Activated naive CD8-positive, alpha-beta T cell treated with anti-CD3 and anti-CD28 coated beads, Interleukin-2, amount 50 U/mL, for 16 hours (primary cell): ENCODE results near the gene CSRP1.
"Not testable (repeated sequence)": the region's sequence is repeated elsewhere in the genome, so short reads cannot be mapped to it uniquely, and the experiment has no call there.

Source experiments
- DNase-seq: peaks from one replicate; pipeline ENCODE4 v3.0.0-alpha.2; 2020; ENCODE audit warnings: low read depth, low spot score

Gene CSRP1

DNA sequence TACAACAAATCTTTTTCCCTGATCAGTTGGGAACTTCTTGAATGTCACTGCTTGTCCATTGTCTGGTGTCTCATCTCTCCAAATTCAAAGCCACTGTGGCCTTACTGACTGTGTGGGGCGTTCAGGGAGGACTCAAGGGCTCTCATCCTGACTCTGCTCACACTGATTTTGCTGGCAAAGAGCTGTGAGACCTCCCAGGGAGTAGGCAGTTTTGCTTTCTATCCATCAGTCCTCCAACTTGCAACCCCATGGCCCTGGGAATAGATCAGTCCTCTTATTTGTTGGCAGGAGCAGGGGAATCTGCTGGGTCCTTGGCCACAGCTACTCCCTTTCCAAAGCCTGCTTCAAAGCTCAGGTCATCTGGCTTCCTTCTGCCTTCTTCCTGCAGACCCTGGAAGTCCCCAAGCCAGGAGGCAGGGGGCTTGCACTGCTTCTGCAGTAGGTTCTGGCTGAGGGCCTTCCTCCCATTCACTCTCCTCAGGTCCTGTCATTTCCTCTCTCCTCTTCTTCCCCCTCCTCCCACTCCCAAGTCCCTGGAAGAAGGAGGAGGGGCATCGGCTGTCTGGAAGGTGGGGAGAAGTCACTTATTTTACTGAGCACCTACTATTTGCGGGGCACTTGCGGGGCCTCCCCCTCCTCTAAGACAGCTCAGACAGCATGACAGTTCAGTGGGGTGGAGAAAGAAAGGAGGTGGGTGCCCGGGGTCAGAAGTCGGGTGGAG lies 31.1 kb upstream of the CSRP1 start:
- no peak for DNase-seq

DNA sequence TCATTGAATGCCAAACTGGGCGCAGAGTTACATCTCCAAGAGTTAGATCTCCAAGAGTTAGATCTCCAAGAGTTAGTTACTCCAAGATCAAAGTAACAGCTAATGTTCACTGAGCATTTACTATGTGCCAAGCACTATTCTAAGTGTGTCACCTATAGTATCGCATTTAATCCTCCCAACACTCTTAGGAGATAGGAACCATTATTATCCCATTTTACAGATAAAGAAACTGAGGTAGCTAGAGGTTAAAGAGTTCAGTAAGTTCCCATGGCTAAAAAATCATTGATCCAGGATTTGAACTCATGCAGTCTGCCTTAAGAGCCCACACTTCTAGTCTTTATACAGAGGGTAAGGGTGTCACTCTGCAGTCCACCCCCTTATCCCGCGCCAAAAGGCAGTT lies 30.5 kb upstream of the CSRP1 start:
- no peak for DNase-seq

DNA sequence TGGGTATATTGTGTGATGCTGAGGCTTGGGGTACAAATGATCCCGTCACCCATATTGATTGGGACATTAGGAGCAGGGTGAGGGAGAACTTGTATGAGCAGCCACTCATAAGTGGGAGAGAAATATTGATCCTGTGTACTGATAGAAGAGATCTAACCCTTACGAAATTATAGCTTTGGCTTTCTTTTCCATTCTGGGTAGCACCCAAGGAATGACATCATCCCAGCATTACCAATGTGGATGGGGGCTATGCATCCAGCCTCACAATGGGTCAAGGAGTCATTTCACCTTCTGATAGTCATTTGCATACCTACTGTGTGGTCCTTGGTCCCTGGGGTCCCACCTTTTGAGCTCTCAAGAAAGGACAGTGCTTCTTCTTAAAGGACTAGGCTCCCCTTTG lies 30.1 kb upstream of the CSRP1 start:
- DNase-seq = no peak

DNA sequence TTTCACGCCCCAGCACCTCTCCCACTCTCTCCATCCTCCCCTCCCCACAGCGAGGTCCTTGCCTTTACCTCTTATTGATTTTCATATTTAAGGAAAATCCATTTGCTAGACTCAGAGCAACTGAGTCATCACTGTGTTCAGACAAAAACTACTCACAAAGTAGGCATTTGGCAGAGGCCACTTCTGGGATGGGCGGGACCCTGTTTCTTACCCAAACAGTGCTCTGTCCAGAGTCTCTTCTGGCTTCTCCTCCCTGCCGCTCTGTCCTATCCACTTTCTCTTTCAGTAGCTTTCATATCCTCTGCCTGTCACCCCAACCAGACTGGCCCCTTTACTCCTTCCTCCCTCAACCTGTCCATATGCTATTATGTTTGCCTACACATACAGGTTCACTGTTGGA lies 29.6 kb upstream of the CSRP1 start:
- DNase-seq = no peak

DNA sequence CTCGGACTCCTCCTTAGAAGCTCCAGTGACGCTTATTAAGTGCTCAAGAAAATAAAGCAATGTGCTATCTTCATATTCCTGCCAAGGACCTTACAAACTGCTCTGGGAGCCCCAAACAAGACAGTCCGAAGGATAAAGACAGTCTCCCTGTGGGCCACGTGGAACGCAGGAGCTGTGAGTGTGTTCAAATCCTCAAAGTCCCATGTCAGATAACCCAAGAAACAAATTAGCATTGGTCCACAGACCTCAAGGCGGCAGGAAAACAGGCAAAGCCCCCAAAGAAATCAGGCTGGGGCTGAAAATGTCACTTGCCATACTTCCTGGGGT lies 29.0 kb upstream of the CSRP1 start:
- no peak for DNase-seq

DNA sequence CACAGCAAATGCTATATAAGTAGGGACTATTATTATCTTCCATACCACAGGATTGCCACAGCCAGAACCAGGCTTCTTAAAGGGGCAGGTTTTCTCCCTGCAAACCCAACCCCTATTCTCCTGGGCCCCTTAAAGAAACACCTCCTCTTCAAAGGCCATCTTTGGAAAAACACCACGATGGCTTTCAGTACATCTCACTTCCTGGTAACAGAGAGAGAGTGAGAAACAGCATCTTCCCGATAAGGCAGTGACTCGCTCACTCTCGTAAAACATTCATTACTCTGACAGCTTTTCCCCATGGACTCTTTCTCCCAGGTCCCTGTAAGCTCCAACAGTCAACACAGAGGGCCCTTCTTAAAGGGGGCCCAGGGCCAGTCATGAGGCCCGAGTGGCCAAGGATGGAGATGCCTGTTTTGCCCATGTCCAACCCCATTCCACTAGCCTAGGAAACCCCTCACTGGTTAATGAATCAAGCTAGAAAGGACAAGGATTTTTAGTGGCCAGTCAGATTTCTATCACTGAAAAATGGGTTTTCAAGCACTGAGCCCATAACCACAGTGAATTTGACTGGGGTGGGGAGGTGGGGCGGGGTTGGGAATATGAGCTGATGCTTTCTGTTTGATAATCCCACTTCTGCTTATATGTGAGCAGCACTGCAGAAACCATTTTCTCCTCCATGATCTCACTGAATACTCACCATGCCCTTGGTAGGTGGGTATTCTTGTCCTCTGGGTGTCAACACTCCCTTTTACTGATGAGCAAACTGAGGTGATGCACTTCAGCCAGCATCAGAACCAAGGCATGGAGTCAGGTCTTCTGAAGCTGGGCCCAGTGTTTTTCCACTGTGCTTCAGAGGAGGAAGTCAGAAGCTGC lies 28.4 kb upstream of the CSRP1 start:
- no peak for DNase-seq

DNA sequence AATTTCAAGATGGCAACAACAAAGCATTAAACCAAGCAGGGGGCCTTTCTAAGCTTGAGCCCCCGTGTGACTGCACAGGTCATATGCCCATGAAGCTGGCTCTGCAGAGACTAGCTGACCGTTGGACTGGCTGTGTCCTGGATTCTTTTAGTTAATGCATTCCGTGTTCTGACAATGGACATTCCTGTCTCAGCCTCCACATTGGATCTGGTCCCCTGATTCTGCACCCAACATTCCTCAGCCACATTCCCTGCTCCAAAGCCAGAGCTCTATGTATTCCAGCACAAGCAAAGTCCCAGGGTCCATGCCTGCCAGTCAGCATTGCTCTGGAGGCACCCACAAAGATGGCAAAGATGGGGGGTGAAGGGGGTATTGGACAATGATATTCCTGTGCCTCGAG lies 26.9 kb upstream of the CSRP1 start:
- DNase-seq = no peak

DNA sequence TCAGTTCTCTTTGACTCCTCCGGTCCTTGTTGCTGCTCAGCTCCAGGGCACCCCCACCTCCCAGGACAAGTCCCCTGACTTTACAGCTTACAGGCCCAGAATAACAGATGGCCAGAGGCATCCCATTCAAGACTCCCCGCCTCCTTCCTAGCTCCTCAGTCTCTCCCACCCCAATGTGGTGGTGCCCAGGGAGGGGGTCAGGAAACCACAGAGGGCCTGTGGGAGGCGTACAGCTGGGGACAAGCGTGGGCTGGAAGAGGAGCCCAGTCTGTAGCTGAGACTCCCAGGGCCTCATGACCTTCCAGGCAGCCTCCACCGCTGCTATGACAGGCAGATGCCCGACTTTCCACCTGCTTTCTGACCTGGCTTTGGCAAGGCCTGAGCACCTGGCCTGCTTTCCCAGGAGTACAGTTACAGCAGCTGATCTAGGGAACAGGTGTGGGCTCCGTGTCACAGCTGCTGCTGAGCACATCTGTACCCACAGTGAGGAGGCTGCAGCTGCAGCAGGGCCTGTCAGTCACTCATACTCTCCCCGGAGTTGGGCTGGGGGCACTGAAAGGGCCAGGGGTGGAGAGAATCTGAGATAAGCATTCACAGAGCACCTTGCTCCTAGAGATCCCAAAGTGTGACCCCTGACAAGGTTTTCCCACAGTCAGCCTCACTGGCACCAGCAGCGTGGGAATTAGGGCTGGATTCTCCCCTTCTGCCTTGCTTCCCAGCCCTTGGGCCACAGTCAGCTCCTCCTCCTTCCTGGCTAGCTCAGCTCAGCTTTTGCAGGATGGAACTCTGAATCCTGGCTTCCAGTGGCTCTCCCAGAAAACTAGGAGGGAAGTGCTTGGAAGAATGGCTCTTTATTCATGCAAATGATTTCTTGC lies 24.9 kb upstream of the CSRP1 start:
- DNase-seq = no peak

DNA sequence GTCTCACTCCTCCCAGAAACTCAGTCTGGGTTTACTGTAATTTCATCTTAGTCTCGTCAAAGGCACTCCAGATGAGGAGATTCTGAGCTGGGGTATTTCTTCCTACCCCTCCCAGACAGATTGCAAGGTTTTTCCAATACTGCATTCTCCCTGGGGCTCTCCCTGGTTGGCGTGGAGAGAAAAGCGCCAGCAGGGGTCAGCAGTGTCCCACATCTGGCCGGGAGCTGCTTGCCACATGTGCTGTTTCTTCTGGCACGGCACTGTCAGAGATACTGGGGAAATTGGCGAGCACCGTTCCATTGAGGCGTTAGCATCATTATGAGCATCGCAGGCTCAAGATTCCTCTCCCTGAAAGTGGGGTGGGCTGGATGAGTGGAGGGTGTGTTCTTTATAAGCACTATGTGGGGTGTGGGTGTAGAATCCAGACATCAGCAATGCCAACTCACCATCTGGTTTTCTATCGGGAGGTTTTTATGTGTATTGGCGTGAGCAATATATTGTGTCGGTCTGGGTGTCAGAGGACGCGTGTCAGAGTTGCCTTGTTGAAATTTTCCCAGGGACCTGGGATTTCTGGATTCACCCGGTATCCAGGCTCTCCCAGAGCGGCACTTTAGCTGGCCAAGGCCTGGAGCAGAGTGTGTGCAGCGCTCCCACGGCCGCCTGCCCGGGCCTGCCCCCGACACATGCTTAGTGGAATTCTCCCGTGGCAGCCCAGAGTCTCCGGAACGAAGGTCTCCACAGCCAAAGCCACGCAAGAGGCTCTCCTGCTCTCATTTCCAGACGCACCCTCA lies 24.0 kb upstream of the CSRP1 start:
- no peak for DNase-seq

DNA sequence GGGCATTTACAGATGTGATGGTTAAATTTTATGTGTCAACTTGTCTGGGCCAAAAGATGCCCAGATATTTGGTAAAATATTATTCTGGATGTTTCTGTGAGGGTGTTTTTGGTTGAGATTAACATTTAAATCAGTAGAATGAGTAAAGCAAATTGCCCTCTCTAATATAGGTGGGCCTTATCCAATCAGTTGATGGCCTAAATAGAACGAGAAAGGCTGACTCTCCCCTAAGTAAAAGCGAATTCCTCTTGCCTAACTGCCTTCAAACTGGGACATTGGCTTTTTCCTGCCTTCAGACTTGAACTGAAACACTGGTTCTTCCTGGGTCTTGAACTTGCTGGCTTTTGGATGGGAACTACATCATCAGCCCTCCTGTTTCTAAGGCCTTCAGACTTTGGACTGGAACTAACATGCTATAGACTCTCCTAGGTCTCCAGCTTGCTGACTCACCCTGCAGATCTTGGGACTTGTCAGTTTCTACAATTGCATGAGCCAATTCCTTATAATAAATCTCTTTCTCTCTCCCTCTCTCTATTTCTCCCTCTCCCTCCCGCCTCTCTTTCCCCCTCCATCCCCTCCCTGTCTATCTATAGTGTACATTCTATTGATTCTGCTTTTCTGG lies 21.8 kb upstream of the CSRP1 start:
- no peak for DNase-seq

DNA sequence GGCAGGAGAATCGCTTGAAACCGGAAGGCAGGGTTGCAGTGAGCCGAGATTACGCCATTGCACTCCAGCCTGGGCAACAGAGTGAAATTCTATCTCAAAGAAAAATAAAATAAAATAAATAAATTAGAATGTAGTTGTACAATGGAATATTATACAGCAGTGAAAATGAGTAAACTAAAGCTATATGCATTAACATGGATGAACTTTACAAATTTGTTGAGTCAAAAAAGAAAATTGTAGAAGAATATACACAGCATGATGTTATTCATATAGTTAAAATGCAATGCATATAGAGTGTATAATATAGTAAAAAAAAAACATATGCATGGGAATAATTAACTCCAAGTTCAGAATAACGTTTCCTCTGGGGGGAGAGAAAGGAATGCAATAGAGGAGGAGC lies 21.0 kb upstream of the CSRP1 start:
- DNase-seq = no peak

DNA sequence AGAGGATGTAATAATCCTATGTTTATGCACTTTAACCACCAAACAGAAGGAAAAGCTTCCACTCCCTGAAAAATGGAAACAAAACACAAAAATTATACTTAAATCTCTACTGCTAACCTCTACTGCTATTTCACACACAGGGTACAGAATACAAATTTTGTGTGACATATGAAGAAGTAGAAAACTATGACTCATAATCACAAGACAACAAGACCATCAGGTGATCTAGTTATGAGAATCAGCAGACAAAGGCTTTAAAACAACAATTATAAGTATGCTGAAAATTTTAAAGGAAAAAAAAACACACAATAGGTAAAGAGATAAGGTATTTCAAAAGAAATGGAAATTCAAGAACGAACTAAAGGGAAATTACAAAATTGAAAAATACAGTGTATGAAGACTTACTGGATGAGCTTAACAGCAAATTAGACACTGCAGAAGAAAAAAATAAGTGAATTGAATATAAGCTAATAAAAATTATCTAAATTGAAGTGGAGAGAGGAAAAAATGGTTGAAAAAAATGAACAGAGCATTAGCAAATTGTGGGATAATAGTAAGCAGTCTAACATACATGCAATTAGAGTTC lies 18.4 kb upstream of the CSRP1 start:
- DNase-seq = no peak

DNA sequence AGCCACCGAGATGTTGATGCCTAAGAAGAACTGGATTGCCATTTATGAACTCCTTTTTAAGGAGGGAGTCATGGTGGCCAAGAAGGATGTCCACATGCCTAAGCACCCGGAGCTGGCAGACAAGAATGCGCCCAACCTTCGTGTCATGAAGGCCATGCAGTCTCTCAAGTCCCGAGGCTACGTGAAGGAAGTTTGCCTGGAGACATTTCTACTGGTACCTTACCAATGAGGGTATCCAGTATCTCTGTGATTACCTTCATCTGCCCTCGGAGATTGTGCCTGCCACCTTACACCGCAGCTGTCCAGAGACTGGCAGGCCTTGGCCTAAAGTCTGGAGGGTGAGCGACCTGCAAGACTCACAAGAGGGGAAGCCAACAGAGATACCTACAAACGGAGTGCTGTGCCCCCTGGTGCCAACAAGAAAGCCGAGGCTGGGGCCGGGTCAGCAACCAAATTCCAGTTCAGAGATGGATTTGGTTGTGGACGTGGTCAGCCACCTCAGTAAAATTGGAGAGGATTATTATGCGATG lies 13.2 kb upstream of the CSRP1 start:
- not testable (repeated sequence) for DNase-seq

DNA sequence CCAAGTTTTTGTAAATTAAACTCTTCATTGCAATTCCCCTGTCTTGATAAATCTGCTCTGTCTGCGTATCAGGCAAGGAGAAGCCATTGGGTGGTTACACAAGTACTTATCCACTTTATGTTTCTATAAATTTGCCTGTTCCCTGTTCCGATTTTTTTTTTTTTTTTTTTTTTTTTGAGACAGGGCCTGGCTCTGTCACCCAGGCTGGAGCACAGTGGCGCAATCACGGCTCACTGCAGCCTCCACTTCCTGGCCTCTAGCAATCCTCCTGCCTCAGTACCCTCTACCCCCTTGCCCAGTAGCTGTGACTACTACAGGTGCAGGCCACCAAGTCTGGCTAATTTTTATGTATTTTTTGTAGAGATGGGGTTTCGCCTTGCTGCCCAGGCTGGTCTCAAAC lies 11.1 kb upstream of the CSRP1 start:
- DNase-seq = no peak

DNA sequence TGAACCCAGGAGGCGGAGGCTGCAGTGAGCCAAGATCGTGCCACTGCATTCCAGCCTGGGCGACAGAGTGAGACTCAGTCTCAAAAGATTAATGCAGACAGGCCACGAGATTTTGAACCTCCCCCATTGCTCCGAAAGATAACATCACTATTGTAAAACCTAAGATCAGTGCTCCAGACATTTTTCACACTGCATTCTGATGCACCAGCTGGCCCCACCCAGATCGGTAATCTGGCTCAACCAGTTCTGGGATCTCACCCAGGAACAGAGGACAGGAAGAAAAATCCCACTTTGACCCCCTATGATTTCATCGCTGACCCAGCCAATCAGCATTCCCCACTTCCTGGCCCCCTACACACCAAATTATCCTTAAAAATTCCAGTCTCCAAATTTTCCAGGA lies 10.7 kb upstream of the CSRP1 start:
- no peak for DNase-seq

DNA sequence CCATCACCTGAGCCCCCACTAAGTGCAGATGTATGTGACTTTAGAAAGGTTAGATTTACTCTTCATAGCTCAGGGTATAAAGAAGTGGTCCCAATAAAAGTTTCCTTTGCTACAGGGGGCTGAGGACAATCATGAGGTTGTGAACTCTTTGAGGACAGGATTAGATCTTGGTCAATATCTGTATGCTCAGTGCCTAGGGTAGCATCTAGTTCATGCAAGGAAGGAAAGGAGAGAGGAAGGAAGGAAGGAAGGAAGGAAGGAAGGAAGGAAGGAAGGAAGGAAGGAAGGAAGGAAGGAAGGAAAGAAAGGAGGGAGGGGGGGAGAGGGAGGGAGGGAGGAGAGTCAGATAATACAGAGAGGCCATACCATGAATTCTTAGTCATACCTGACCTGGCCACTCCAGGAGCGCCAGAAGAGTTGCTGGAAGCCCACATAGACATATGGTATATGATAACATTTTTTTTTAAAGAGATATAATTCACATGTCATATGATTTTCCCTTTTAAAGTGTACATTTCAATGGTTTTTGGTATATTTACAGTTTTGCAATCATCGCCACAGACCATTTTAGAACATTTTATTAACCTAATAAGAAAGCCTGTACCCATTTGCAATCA lies 9.7 kb upstream of the CSRP1 start:
- DNase-seq = no peak

DNA sequence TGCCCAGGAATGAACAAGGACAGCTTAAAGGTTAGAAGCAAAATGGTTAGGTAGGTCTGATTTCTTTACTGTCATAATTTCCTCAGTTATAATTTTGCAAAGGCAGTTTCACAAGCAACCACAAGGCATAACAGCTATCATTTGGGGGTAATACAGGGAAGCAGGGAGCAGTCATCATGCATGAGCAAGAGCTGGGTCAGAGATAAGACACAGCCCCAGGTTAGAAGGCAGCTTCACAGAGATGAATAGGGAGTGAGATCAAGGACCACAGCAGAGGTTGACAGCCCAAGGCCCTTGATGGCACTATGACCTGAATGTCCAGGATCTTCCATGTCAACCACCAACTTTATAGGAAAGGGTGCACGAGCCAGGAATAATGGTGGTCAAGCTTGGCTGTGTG lies 9.0 kb upstream of the CSRP1 start:
- DNase-seq = no peak

DNA sequence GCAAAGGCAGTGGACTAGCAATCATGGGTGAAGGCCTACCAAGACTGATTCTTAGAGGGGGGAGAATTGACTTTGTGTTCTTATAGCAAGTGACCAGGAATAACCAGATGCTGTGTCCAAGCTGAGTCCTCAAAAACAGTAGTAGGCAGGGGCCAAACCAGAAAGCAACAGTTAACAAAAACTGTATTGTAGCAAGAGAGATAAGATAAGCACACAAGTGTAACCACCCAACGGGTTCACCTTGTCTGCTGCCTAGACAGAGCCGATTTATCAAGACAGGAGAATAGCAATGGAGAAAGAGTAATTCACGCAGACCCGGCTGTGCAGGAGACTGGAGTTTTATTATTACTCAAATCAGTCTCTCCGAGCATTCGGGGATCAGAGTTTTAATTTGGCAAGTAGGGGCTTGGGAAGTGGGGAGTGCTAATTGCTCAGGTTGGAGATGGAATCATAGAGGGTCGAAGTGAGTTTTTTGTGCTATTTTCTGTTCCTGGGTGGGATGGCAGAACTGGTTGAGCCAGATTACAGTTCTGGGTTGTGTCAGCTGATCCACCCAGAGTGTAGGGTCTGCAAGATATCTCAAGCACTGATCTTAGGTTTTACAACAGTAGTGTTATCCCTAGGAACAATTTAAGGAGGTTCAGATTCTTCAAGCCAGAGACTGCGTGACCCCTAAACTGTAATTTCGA lies 8.3 kb upstream of the CSRP1 start:
- DNase-seq = no peak

DNA sequence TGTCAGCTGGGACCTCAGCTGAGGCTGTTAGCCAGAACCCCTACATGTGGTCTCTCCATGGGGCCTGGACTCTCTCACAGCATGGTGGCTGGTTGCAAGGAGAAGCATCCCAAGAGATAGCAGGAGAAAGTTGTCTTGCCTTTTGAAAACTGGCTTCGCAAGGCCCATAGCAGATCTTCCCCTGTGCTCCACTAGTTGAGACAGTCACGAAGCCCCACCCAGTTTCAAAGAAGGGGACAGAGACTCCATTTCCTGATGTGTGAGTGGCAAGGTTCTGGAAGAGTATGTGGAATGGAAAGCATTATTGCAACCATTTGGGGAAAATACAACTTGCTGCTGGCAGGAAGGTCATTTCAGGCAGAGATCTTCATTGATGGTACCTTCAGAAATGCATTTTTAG lies 7.5 kb upstream of the CSRP1 start:
- no peak for DNase-seq
